GM21526 (cell line): Measurements from ENCODE around the gene ANKHD1.
A peak's percentile ranks its signal among the peaks of the same experiment; 100 is the strongest.

Experiments
- ATAC-seq: cut with Tn5 transposase; IDR thresholded peaks from one replicate; pipeline ENCODE4 v1.9.1; 2021; ENCODE audit warnings: moderate library complexity; ENCODE audit not compliant: unreplicated experiment, low FRiP score

Gene ANKHD1

DNA sequence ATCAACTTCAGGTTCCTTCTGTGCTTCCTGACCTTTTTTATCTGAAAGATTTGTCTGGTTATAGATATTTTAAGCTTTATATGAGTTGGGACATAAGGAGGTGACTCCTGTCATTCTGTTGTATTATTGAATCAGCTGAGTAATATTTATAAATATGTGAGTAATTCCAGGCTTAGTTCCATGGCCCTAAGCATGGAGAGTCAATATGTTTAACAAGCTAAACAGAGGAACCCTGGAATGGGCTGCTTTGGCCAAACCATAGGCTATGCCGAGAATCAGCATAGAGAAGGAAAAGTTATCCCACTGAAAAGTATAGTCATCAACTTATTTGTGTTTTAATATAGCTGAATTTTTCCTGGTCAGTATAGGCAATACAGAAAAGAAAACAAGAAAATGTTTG is 138.6 kb downstream of the ANKHD1 start:
- no peak for ATAC-seq

DNA sequence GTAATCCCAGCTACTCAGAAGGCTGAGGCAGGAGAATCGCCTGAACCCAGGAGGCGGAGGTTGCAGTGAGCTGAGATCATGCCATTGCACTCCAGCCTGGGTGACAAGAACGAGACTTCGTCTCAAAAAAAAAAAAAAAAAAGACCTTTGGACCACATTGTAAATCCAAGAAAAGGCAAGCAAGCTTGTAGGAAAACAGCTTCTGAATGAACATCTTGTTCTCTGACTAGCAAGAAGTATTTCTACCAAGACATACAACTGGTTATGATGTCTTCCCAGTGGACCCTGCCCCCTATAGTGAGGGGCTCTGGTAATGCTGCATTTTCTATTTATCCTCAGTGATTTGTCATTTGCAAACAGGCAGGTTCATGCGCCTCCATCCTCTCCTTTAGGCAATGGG is 141.3 kb downstream of the ANKHD1 start:
- ATAC-seq, result no peak

DNA sequence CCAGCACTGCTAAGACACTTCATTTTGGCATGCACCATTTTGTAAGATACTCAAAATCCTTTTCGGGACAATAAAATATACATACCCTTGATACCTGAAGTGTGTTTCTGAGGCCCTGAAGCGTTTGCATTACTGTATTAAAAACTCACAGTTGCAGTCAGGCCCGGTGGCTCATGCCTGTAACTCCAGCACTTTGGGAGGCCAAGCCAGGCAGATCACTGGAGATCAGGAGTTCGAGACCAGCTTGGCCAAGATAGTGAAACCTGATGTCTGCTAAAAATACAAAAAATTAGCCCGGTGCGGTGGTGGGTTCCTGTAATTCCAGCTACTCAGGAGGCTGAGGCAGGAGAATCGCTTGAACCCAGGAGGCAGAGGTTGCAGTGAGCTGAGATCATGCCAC is 143.4 kb downstream of the ANKHD1 start:
- ATAC-seq, result no peak

DNA sequence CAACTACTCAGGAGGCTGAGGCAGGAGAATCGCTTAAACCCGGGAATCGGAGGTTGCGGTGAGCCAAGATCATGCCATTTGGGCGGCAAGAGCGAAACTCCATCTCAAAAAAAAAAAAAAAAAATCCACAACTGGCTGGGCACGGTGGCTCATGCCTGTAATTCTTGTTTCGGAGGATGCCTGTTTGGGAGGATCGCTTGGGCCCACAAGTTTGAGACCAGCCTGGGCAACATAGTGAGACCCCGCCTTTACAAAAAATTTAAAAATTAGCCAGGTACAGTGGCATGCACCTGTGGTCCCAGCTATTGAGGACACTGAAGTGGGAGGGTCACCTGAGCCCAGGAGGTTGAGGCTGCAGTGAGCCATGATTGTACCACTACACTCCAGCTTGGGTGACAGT is 144.0 kb downstream of the ANKHD1 start:
- no peak for ATAC-seq

DNA sequence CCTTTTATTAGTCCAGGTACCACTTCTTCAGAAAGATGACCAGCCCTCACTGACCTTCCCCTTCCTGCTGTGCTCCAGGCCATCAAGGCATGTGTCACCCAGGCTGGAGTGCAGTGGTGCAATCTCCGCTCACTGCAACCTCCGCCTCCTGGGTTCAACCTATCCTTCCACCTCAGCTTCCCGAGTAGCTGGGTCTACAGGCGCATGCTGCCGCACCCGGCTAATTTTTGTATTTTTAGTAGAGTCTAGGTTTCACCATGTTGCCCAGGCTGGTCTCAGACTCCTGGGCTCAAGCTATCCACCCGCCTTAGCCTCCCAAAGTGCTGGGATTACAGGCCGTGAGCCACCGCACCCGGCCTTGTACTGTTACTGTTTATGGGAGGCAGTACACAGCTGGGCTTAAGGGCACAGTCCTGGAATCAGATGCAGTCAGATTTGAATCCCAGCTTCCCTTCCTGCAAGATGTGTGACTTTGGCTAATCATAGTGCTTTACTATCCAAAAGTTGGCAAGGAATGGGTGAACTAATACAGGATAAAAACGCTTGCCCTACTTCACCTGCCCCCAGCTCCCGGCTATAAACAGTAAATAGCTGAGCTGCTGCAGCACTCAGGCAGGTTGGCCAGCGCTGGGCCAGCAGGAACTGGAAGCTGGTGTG is 145.3 kb downstream of the ANKHD1 start:
- ATAC-seq, result no peak

DNA sequence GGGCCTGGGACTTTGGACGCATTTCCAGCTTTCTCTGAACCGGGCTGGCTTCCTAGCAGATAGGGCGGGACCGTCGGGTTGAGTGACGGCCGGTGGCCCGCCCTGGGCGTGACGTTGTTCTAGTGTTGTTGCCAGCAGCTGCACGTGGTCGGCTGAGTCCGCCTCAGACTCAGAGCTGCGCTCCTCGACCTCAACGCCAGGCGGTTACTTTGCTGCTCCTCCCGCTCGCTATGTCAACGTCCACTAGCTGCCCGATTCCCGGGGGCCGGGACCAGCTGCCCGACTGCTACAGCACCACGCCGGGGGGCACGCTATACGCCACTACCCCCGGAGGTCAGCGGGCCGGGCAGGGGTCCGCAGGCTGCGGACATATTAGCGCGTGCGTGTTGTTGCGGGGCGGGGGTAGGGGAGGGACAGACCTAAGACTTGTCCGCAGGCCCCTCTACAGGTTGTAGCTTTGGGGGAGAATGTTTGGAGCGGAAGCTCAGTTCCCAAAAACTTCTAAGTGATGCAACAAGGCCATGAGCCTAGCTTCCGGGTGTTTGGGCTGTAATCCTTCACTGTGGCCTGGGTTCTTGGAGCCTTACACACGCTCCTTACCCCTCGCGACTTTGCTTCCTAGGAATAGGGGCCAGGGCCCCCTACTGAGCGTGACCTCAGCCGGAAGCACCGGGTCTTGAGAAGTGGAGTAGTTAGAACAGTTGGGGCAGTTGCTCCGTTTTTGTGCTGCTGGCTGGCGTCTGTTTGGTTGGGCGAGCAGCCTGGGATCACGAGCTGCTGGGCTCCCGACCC is 146.1 kb downstream of the ANKHD1 start, which contains the start of gene EIF4EBP3:
Gene EIF4EBP3 (plus strand): TSS at position 155 of the 792 bp plus-strand sequence. CDS start 76 bp downstream, at position 231.
- peak; percentile 97 for ATAC-seq

DNA sequence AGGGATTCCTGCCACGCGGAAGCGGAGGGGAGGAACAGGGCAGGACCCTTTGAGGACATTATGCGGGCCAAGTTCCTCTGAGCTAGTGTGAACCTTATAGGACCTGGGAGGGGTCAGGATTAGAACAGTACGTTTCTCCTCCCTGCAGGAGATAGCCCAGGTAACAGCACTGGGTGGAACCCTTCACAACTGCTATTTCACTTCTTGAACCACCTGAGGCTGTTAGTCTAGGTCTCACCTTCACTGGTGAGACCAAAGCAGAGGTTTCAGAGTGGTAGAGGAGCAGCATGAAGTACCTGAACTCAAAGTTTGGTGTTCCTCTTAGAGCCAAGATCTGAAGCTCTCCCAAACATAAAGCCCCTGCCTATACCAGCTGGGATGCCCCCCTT is 146.7 kb downstream of the ANKHD1 start:
- no peak for ATAC-seq

DNA sequence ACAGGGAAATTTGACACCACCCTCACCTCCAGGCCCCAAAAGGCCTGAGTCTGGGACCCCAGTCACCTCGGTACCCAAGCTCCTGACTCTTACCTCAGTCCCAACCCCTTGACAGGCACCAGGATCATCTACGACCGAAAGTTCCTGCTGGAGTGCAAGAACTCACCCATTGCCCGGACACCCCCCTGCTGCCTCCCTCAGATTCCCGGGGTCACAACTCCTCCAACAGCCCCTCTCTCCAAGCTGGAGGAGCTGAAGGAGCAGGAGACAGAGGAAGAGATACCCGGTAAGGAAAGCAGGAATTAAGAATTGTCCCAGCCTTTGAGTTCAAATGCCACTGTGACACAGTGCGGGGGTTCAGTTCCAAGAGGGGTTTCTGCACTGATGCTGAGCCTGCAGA is 147.2 kb downstream of the ANKHD1 start:
- ATAC-seq, result no peak

DNA sequence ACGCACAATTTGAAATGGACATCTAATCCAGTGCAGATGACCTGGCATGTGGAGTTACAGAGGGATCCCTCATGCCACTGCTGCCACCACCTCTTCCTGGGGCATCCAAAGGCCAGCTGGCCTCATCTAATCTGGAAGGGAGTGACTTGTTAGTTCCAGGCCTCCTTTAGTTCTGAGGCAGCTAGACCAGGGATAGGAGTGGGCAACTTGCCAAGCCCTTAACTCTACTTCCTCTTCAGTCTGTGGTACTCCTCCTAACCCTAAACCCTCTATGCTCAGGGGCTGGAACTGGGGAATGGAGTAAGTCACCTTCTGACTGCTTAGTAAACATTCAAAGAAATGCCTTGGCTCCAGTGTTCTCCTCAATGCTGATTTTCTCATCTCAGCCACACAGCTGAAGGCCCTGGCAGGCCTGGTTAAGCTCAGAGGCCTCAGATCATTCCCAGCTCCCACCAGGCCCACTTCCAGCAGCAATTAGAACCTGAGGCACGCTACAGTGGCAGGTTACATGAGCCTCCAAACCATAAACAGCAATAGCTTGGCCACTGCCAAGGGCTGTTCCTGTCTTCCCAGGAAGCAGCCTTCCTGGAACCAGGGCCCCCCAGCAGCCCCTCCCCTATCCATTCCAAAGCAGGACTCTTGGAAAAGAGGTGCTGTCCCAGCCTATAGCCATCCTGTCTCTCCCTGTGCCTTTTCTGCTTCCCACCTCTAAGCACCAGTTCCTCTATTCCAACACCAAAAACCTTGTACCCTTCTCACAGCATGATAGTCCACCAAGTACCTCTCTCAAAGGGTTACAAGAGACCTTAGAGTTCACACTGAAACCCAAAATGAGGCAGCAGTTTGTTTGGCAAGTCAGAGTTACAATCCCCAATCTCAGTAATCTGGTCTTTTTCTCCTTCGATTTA is 147.9 kb downstream of the ANKHD1 start:
- no peak for ATAC-seq

DNA sequence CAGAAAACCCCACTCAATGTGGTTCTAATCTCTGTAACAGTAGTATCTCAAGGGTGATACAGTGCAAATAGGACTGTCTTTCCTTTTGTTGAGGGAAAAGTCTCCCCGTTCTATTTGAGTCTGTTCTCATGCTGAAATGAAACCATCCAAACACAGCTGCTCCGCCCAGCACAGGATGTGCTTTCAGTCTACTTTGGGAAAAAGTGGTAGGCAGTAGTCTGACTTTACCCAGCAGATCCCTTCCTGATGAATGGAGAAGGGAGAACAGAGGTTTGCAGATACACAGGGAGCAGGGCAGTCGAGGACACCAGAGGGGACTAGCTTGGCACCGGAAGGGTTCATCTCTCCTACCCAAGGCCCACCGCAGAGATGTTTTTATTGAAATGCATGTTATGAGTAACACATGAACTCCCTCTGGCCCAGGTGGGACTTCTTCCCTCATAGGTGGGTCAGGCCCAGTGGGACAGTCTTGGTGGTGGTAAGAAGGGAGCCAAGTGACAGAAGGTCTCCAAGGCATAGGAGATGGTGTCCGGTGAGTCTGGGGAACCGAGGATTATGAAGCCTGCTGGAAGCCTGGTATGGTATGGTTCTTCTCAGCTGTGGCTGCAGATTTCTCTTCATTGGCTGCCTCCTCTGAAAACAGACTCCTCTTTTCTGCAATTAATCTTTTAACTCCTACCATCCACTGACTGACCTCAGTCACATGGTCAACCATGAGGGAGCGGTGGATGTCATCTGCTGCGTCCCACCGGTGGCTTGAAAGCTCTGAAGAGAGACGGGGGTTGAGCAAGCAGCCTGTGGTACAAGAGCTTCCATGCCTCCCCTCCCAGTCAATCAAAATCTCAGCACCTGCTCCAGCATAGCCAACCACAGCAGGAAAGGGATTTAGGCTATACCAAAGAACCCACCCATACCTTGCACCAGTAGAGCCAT is 148.8 kb downstream of the ANKHD1 start:
- no peak for ATAC-seq

DNA sequence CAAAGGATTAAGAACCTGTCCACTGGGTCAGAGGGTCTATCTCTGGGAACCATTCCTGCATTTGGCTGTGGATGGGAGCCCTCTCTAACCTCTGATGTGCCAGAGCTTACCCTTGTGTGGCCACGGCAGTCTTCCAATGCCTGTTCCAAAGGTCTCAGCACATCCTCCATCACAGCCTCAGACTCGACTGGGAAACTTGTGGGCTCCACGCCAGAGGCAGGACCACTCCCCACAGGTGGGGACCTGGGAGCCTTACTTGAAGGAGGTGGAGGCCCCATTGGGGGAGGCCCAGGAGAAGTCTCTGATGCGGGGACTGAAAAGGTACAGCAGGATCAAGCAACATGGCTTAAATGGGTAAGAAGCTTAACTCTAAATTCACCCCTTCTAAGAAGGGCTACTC is 150.2 kb downstream of the ANKHD1 start:
- no peak for ATAC-seq

DNA sequence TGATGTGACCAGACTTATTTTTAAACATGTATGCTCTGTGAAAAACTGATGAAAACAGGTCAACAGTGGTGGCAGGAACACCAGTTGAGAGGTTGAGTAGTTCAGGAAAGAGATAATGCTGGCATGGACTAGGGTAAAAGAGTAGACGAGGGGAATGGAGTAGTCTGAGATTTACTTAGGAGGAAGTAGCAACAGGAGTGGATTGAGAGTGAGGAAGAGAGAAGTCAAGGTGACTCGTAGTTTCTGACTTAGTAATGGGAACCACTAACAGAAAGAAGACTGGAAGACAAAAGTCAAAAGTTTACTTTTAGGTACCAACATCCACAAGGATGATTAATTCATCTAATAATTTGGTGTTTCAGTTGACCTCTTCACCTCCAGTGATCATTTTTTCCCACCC is 152.0 kb downstream of the ANKHD1 start:
- no peak for ATAC-seq

DNA sequence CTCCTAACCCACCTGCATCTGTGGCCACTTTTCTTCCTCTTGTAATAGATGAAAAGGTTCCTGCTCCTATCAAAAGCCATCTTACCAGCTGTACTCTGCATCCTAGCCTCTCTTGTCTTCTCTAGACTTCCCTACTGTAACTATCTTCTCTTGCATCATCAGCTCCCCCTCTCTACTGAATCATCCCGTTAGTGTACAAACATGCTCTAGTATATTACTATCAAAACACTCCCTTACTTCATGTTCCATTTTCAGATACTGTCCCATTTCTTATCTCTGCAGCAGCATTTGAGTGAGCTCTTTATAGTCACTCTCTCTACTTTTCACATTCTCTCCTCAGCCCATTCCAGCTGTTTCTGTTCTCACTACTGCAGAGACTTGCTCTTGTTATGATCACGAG is 152.8 kb downstream of the ANKHD1 start:
- no peak for ATAC-seq

DNA sequence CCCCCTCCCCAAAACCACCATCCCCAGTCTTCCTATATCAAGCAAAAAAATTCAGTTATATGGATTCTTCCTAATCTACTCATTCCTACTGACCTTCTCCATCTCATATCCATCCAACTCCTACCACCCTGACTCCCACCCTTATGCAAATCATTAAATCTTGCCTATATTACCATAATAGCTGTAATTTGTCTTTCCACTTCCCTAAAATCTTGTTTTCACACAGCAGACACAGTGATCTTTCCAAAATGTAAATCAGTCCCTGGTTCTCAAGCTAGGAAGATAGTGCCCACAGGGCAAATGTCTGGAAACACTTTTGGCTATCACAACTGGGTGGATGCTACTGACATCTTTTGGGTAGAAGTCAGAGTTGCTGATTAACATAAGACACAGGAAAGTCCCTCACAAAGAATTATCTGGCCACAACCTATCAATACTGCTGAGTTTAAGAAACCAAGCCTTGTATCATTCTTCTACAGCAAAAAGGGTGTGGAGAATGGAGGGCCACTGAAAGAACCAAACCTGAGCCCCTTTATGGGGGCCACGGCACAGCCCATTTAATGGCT is 154.2 kb downstream of the ANKHD1 start:
- ATAC-seq, result no peak

DNA sequence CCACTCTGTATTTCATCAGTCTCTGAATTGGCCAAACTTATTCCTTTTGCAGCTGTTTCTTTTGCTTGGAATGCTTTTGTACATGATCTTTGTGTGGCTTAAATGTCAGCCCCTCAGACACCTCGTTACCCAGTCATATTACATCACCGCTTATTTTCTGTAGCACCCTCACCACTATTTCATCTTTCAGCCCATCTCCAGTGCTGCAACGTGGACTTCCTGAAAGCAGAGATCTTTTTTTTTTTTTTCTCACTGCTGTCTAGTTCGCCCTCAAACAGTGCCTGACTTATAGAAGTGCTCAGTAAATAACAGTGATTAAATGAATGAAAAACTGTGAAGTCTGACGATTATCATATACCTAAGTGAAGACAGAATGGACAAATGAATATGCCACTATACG is 154.8 kb downstream of the ANKHD1 start:
- no peak for ATAC-seq

DNA sequence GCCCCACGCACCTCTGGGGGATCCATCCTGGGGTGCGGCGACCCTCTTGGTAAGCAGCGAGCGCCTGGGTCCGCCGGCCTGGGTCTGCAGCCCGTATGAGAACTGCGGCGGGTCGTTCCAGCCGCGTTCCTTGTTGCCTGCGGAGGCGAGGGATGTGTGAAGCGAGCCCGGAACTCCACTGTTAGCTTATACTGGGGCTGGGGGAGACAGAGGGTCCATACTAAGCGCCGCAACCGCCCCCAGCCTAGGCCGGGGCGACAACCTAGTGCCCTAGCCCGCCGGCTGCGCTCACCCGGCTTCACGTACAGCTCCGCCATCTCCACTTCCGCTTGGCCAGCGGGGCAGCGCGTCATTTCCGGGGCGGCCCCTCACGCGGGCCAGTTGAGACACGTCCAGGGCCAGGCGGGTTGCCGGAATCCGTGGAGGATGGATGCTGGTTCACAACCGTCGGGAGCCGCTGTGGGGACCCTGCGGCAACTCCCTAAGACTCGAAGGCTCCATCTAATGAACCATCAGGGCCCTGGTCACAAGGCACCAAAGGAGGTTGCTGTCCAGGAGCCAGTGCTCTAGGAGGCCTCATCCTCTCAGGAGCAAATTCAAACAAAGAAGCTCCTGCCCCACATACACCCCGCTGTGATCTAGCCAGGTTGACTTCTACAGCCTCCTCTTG is 155.6 kb downstream of the ANKHD1 start, which contains the start of gene SRA1:
Gene SRA1 (minus strand): TSS at position 338 of the 670 bp plus-strand sequence. CDS start 21 bp downstream, at position 317.
- ATAC-seq, result peak; percentile 93

DNA sequence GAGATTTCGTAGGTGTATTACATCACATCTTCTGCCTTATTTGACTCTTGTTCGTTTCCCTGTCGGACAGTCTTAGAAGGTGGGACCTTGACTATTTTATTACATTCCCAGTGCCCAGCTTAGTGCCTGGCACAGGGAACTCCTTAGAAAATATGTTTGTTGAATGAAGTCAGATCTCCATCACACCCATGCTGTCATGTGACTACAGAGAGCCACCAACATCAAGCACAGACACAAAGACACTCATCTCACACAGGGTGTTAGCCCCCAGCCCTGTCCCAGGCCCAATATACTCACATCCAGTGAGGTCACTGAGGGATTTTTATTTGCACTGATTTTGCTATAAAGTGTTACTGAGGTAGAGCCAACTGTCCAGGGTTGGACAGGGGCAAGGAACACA is 156.3 kb downstream of the ANKHD1 start:
- ATAC-seq, result no peak

DNA sequence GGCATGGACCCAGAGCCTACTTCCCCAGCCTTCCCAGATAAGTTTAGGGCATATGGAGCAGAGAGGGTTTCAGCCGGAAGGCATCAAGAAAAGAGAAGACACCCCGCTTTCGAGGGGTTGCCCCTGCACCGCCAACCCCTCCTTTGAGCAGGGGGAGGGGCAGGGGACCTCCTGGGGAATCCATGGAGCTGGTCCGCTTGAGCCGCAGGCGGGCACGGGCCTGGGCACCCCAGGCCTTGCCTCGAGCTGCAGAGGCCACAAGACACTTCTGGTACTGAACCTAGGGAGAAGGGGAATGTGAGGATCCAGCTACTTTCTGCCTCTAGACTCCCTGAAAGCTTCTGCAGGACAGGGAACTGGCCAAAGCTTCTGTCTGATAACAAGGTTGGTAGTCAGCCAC is 156.9 kb downstream of the ANKHD1 start:
- no peak for ATAC-seq

DNA sequence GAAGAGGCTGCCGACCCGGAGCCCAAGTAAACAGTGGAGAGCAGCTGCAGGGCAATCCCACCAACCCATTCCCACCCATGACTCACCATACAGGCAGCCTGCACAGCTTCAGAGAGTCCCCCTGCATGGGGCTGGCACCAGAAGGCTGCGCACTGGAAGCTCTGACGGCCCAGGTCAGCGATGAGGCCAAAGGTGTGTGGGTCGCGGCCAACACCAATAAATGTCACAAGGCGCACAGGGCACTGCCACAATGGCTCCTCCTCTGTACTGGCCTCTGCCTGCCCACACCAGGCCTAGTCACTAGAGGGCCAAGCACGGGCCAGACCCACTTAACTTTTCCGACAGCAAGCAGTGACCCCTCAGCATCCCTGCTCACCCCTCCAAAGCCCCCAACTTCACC is 158.6 kb downstream of the ANKHD1 start:
- no peak for ATAC-seq
